Panc1 (cell line): Measurements from ENCODE around the gene CACNA2D3.

Experiments used
- CTCF ChIP-seq: fragments of 450-650 bp; IDR thresholded peaks from 2 replicates; pipeline ENCODE4 v1.5.1; 2017; ENCODE audit warnings: mild to moderate bottlenecking
- TF ChIP-seq, protein P1 (sequence below), 2 experiments: IDR thresholded peaks; 2 replicates each; pipeline ENCODE4 v1.6.1; 2011 to 2012; ENCODE audit warnings: low read depth in 2 of 2, control low read depth in 1 of 2, low read length in 1 of 2, mild to moderate bottlenecking in 1 of 2, moderate library complexity in 1 of 2; ENCODE audit not compliant: insufficient read depth in 1 of 2

DNA sequence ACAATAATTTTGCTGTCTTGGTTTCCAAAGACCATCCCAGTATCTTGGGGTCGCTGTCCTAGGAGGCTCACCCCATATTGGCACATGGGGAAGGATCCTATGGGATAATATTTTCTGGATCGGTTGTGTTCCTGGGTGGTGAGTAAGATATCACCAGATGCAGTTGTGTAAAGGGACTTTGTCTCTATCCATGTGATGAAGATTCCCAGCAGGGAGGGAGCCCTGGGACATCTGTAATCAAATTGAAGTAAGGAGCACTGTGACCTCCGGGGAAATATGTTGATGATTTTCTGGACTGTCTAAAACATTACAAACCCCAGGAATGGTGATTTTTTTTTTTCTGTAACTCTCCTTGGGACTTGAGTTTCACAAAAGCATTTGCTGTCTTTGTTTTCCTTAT lies 841.7 kb downstream of the CACNA2D3 start:
- TF ChIP-seq, protein P1, sequence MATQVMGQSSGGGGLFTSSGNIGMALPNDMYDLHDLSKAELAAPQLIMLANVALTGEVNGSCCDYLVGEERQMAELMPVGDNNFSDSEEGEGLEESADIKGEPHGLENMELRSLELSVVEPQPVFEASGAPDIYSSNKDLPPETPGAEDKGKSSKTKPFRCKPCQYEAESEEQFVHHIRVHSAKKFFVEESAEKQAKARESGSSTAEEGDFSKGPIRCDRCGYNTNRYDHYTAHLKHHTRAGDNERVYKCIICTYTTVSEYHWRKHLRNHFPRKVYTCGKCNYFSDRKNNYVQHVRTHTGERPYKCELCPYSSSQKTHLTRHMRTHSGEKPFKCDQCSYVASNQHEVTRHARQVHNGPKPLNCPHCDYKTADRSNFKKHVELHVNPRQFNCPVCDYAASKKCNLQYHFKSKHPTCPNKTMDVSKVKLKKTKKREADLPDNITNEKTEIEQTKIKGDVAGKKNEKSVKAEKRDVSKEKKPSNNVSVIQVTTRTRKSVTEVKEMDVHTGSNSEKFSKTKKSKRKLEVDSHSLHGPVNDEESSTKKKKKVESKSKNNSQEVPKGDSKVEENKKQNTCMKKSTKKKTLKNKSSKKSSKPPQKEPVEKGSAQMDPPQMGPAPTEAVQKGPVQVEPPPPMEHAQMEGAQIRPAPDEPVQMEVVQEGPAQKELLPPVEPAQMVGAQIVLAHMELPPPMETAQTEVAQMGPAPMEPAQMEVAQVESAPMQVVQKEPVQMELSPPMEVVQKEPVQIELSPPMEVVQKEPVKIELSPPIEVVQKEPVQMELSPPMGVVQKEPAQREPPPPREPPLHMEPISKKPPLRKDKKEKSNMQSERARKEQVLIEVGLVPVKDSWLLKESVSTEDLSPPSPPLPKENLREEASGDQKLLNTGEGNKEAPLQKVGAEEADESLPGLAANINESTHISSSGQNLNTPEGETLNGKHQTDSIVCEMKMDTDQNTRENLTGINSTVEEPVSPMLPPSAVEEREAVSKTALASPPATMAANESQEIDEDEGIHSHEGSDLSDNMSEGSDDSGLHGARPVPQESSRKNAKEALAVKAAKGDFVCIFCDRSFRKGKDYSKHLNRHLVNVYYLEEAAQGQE (IDR thresholded peaks at IDR 0.05; ENCODE audit: insufficient read depth in 1 of 2, low read depth in 2 of 2, low read length in 1 of 2): no peak
- no peak for TF ChIP-seq CTCF
